Activated CD4-positive, alpha-beta T cell treated with anti-CD3 and anti-CD28 coated beads, Interleukin-2, amount 10 ng/mL, durations not matched to agents 24 days and 14 days (primary cell): Measurements from ENCODE around the gene SUSD4. TPM values are rescaled to one million over a fixed set of nuclear protein-coding genes. Genes with fewer than 3 reads are reported as not detected.
"Not testable (repeated sequence)": the region's sequence is repeated elsewhere in the genome, so short reads cannot be mapped to it uniquely, and the experiment has no call there.

Experiments used
- DNase-seq: peaks from one replicate; pipeline ENCODE4 v3.0.0; 2022
- H3K27ac Mint-ChIP-seq: one replicate; pipeline ENCODE4 v1.8.0; 2022; ENCODE audit warnings: mild to moderate bottlenecking, mixed read lengths
- H3K27me3 Mint-ChIP-seq: one replicate; pipeline ENCODE4 v1.8.0; 2022; ENCODE audit warnings: mixed read lengths
- H3K36me3 Mint-ChIP-seq: one replicate; pipeline ENCODE4 v1.8.0; 2022; ENCODE audit warnings: low read depth, mild to moderate bottlenecking, mixed read lengths
- H3K4me1 Mint-ChIP-seq: one replicate; pipeline ENCODE4 v1.8.0; 2021; ENCODE audit warnings: mixed read lengths
- H3K4me3 Mint-ChIP-seq: one replicate; pipeline ENCODE4 v1.8.0; 2022; ENCODE audit warnings: mild to moderate bottlenecking, moderate library complexity, mixed read lengths
- H3K9me3 Mint-ChIP-seq: one replicate; pipeline ENCODE4 v1.8.0; 2021; ENCODE audit warnings: mixed read lengths
- intact Hi-C: fragments of 100-400 bp; cut with micrococcal nuclease; formaldehyde crosslinking; loops from one replicate; pipeline ENCODE4 v1.15.1; 2023
- total RNA-seq: library from RNA; stranded (reverse); gene quantifications from 2 replicates; pipeline ENCODE4 v1.2.3, GENCODE V29; 2022

SUSD4 gene
- total RNA-seq, 1 donor from 2014 or later, result not detected

DNA sequence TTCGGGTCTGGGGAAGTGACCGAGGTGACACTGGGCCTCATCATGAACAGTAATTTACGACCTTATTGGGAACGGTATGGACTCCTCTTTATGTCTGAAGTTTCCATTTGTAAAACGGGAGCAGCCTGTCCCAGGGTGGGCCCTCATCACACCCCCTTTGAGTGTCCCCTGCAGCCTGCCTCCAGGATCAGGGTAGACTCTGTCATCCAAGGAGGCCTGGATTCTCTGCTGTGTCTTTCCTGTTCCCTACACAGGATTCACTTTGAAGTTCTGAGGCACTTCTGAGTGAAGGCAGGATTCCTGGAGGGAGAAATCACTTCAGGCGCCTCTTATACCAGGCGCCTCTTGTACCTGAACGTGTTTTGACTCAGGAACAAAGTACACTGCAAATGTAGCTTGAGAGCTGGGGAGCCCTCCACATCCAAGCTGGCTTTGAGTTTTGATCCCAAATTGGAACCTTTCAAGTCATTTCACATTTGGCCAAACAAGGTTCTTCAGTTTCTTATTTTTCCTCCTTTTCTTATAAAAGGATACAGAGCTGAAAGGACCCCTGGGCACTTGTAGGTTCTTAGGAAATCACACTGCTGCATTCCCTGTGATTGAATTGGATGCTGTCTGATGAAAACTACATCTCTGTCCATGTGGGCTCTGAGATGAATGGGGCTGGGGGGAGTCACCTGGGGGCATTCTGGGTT, 106.0 kb downstream of the SUSD4 start:
- Mint-ChIP-seq H3K36me3 (no peaks in the 10 kb centered on the region), H3K27ac (no peak overlapping the region), H3K9me3 (no peaks in the 10 kb centered on the region), H3K4me3 (no peak overlapping the region), H3K4me1 (no peaks in the 10 kb centered on the region), H3K27me3 (peaks cover 8% of the 10 kb centered on the region)
- intact Hi-C loops, result no loop called here
- DNase-seq, result no peak

DNA sequence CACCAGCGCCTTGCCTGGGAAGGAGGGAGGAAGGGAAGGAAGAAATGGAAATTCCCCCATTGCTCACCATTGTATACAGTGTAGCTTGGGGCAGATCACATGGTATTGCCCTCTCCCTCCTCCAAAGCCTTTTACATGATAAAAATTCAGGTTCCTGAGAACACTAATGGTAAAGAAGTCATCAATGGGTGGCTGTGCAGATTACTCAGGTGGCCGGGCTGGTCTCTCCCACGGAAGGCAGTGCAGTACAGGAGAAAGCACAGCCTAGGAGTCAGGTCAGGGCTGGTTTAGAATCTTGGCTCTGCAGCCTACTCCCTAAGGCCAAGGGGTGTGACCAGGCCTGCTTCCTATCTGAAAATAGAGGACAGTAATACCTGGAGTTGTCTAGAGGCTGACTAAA, 107.9 kb downstream of the SUSD4 start:
- DNase-seq, result no peak
- Mint-ChIP-seq H3K4me1 (no peaks in the 10 kb centered on the region), H3K9me3 (no peaks in the 10 kb centered on the region), H3K36me3 (no peaks in the 10 kb centered on the region), H3K4me3 (no peak overlapping the region), H3K27ac (no peak overlapping the region), H3K27me3 (peaks cover 8% of the 10 kb centered on the region)
- intact Hi-C loops, result no loop called here

DNA sequence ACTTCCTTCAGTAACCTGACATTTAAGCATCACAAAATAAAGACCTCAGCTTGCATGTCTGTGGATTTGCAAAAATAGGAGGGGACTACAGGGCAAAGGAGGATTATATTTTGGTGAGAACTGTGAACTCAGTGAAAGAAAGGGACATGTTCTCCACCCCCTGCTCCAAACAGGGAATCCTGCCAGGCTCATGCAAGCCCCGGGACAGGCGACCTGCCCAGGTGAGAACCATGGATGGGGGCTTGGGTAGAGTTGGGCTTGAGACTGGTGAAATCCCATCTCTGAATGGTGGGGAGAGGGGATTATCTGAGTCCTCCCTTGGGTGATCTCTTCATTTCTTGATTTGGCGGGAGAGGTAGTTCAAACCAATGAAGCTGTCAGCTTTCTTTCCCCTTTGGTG, 110.1 kb downstream of the SUSD4 start:
- Mint-ChIP-seq H3K27me3 (peaks cover 8% of the 10 kb centered on the region), H3K4me3 (no peak overlapping the region), H3K27ac (no peak overlapping the region), H3K4me1 (no peaks in the 10 kb centered on the region), H3K9me3 (no peaks in the 10 kb centered on the region), H3K36me3 (no peaks in the 10 kb centered on the region)
- intact Hi-C loops, result no loop called here
- DNase-seq, result no peak

DNA sequence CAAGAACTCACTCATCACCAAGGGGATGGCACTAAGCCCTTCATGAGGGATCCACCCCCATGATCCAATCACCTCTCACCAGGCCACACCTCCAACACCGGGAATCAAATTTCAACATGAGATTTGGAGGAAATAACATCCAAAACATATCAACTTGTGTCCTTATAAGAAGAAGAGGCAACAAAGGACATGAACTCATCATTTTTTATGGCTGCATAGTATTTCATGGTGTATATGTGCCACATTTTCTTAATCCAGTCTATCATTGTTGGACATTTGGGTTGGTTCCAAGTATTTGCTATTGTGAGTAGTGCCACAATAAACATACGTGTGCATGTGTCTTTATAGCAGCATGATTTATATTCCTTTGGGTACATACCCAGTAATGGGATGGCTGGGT, 112.6 kb downstream of the SUSD4 start:
- intact Hi-C loops, H3K36me3 Mint-ChIP-seq, H3K4me3 Mint-ChIP-seq, H3K27ac Mint-ChIP-seq, H3K27me3 Mint-ChIP-seq, H3K4me1 Mint-ChIP-seq, DNase-seq, H3K9me3 Mint-ChIP-seq: not testable (repeated sequence)

DNA sequence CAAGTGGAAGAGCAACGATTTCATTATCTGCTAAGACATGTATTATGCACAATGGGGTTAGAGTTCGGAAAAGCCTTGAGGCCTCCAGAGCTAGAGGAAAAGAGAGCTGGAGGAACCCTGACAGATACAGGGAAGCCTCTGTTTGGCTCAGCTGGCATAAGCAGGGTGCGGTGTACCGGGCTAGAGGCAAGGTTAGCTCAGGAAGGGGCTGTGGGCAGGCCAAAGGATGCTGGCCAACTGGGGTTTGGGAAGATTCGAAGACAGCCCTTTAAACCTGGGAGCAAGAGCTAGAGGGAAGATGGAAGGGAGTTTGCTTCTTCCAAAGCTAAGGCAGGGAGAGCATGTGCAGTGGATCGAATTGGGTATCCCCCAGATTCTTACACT, 113.4 kb downstream of the SUSD4 start:
- Mint-ChIP-seq H3K4me1 (peaks cover 3% of the 10 kb centered on the region), H3K36me3 (no peaks in the 10 kb centered on the region), H3K27me3 (peaks cover 8% of the 10 kb centered on the region), H3K27ac (no peak overlapping the region), H3K4me3 (no peak overlapping the region), H3K9me3 (no peaks in the 10 kb centered on the region)
- intact Hi-C loops, result no loop called here
- no peak for DNase-seq

DNA sequence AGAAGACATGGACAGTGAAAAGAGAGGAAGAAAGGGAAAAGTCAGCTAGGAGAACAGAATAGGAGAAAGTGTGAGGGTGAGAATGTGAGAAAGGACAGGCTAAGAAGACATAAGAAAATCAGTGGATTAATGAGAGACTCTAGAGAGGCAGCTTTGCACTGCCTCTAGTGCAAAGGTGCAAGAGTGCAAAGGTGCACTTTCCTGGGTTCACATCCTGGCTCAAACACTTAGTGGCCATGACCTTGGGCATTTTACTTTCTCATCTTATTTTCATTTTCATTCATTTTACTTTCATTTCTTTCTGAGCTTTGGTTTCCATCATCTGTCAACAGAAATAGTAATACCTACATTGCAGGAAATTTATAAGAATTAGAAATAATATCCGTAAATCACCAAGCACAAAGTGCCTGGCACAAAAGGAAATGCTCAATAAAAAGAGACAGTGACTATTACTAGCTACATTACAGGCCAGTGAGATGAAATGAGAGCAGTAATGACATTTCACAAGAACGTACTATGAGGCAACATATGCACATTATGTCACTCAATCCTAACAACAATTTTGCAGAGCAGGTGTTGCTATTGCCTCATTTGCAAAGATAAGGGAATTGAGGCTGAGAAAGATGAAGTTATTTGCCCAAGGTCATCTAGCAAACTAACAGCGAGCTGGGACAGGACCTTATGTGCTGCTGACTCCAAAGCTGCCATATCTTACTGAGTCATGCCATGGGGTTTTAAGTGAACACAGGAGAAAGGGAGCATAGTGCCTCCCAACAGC, 113.9 kb downstream of the SUSD4 start:
- no peak overlapping the region for H3K4me3 Mint-ChIP-seq
- intact Hi-C loops, result no loop called here
- no peak overlapping the region for H3K27ac Mint-ChIP-seq

DNA sequence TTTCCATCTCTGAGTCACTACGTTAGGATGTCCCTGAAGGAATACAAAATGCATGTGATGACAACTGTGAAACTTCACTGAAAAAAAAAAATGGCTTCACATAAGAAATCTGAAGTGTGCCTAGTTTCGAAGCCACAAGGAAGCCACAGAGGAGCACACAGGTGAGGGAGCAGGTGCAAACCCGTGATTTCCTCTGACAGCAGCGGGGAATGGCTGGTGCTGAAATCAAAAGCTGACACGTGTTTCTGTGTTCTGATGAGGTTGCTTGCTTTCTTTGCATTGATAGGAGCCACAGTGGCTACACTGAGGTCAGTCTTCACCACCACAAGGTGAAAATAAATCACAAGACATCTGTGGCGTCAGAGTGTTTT, 115.2 kb downstream of the SUSD4 start:
- Mint-ChIP-seq H3K27ac (no peak overlapping the region), H3K4me3 (no peak overlapping the region), H3K36me3 (no peaks in the 10 kb centered on the region), H3K9me3 (no peaks in the 10 kb centered on the region), H3K27me3 (peaks cover 3% of the 10 kb centered on the region), H3K4me1 (peaks cover 5% of the 10 kb centered on the region)
- peak; percentile 62 for DNase-seq
- intact Hi-C loops, result no loop called here

More for the DNA sequence above, 113.9 kb downstream of the SUSD4 start:
- Mint-ChIP-seq H3K27me3 (peaks cover 8% of the 10 kb centered on the region), H3K4me1 (peaks cover 3% of the 10 kb centered on the region), H3K36me3 (no peaks in the 10 kb centered on the region), H3K9me3 (no peaks in the 10 kb centered on the region)
- no peak for DNase-seq

DNA sequence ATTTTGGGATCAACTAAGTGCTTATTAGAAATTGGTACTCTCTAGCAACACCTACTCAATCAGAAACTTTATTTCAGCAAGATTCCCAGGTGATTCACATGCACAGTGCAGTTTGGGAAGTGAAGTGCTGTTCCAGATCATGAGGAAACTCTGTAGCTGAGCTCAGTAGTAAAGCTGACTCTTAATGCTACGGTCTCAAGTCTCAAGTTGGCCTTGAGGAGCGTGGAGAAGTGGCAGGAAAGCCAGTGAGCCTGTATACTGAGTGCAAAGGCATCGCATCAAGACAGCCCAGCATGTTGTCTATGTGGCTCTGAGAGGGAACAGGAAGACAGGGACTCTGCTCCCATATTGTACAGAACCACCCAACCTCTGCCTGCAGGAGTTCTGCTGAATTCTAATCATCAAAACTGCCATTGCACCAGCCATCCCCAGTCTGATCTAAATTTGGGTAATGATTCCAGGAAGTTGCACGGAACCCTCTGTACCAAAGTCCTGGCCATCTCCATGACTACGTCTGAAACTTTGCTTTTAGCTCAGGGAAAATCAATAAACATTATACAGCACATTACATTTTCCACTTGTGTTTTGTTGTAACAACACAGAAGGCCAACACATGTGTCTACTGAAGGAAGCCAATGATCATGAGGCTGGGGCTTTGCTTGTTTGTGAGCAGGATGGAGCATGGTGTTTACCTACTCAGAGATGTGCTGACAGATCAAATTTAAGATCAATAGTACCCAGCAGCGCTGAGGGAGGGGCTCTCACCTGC, 115.8 kb downstream of the SUSD4 start:
- H3K4me1 Mint-ChIP-seq, result peaks cover 5% of the 10 kb centered on the region
- no peaks in the 10 kb centered on the region for H3K36me3 Mint-ChIP-seq
- no peak overlapping the region for H3K4me3 Mint-ChIP-seq
- peaks cover 1% of the 10 kb centered on the region for H3K27me3 Mint-ChIP-seq
- no peak overlapping the region for H3K27ac Mint-ChIP-seq
- DNase-seq, result no peak
- no peaks in the 10 kb centered on the region for H3K9me3 Mint-ChIP-seq
- intact Hi-C loops, result no loop called here

DNA sequence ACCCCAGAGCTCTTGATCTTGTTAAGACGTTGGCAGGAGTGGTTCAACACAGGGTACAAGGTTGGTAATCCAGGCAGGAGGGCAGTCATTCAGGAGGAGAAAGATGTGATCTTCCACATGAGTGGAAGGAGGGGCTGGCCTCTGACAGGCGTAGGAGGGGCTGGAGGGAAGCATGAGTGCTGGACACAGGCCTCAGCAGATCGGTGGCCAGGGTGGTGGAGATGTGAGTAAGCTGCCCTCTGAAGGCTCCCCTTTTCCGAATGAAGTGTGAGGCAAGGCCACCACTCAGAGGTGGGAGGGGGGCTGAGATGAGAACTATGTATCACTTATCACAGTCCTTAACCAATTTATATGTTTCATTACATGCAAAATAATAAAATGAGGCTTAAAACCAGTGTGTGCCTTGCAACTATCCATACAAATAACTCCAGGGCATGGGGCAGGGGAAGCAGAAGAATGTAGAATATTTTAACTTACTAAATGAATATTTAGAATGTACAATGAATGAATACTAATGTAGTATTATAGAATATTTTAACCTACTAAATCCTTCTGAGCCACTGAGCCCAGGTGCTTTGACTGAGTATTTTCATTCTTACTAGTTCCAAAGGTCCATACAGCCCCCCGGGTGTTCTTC, 117.4 kb downstream of the SUSD4 start:
- H3K4me1 Mint-ChIP-seq, result peaks cover 5% of the 10 kb centered on the region
- H3K9me3 Mint-ChIP-seq, result no peaks in the 10 kb centered on the region
- H3K27me3 Mint-ChIP-seq, result no peaks in the 10 kb centered on the region
- H3K4me3 Mint-ChIP-seq, result no peak overlapping the region
- intact Hi-C loops, result no loop called here
- no peaks in the 10 kb centered on the region for H3K36me3 Mint-ChIP-seq
- DNase-seq, result no peak
- no peak overlapping the region for H3K27ac Mint-ChIP-seq

DNA sequence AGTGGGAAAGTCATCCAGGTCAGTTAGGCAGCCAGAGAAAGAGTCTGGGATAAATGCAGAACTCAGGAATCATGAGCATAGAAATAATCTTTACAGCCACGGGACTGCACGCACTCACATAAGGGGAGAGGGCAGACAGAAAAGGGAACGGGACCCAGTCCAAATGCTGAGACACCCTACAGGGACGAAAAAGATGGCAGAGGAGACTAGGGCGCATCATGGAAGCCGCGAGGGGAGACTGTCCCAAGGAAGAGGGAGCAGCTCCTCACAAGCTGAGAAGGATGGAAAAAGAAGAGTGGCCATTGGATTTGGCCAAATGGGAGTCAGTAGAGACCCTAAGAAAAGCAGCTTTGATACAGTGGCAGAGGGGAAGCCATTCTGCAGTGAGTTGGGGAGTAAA, 118.0 kb downstream of the SUSD4 start:
- H3K9me3 Mint-ChIP-seq, result no peaks in the 10 kb centered on the region
- no peak for DNase-seq
- no peaks in the 10 kb centered on the region for H3K27me3 Mint-ChIP-seq
- peaks cover 5% of the 10 kb centered on the region for H3K4me1 Mint-ChIP-seq
- no peak overlapping the region for H3K27ac Mint-ChIP-seq
- intact Hi-C loops, result loop anchor here (2.0 kb wide), 1 partner anchor 113 kb away; no protein-coding TSS in a partner anchor
- H3K4me3 Mint-ChIP-seq, result no peak overlapping the region
- no peaks in the 10 kb centered on the region for H3K36me3 Mint-ChIP-seq

DNA sequence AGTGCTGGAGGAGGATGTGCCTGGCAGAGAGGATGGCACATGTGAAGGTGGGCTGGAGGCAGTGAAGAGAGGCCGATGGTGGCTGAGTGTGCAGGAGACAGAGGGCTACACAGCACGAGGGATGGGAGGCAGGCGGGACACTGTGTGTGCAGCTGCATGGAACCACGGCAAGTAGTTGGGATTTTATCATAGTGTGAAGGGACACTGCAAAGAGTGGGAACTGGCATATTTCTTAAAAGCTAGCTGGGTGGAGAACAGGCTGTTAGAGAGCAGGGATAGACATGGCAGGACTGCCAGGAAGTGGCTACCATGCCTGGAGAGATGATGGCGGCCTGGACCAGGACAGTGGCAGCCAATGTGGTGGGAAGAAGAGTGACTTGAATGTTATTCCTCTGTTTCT, 118.6 kb downstream of the SUSD4 start:
- intact Hi-C loops, result loop anchor here (2.0 kb wide), 1 partner anchor 113 kb away; no protein-coding TSS in a partner anchor

DNA sequence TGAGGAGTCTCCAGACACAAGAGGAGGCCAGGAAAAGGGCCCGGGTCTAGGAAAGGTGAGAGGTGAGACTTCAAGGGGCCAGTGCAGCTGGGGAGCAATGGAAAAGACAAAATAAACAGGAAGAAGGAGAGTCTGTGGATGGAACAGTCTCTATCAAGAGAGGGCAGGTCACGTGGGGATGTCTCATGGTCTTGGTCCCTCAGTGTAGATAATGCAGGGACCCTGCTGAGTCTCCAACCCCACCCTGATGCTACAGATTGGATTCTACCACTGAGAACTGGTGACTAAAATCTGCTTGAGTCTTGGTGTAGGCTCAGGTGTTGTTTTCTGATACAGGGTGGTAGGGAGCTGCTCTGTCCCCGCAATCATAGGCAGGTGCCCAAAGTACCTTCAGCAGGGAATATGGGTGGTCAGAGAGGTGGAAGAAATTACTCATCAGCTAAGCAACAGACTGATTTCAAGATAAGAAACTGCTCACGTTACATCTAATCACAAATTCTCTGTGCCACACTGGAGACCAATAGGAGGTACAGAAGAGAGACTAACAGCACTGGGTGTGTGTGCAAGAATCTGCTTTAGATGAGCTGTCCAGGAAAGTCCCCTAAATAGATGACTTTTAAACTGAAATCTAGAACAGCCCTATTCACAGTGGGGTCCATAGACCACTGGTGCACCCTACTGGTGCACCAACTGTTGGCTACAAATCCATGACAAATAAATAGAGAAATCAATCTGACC, 119.4 kb downstream of the SUSD4 start:
- H3K27me3 Mint-ChIP-seq, result peaks cover 2% of the 10 kb centered on the region
- H3K27ac Mint-ChIP-seq, result no peak overlapping the region
- H3K36me3 Mint-ChIP-seq, result no peaks in the 10 kb centered on the region
- H3K4me3 Mint-ChIP-seq, result no peak overlapping the region
- no peaks in the 10 kb centered on the region for H3K9me3 Mint-ChIP-seq
- intact Hi-C loops, result loop anchor here (2.0 kb wide), 1 partner anchor 112 kb away; no protein-coding TSS in a partner anchor
- peaks cover 6% of the 10 kb centered on the region for H3K4me1 Mint-ChIP-seq
- DNase-seq, result no peak

More for the DNA sequence above, 118.6 kb downstream of the SUSD4 start:
- H3K27me3 Mint-ChIP-seq, result no peaks in the 10 kb centered on the region
- H3K27ac Mint-ChIP-seq, result no peak overlapping the region
- H3K36me3 Mint-ChIP-seq, result no peaks in the 10 kb centered on the region
- no peak overlapping the region for H3K4me3 Mint-ChIP-seq
- DNase-seq, result no peak
- peaks cover 5% of the 10 kb centered on the region for H3K4me1 Mint-ChIP-seq
- no peaks in the 10 kb centered on the region for H3K9me3 Mint-ChIP-seq

DNA sequence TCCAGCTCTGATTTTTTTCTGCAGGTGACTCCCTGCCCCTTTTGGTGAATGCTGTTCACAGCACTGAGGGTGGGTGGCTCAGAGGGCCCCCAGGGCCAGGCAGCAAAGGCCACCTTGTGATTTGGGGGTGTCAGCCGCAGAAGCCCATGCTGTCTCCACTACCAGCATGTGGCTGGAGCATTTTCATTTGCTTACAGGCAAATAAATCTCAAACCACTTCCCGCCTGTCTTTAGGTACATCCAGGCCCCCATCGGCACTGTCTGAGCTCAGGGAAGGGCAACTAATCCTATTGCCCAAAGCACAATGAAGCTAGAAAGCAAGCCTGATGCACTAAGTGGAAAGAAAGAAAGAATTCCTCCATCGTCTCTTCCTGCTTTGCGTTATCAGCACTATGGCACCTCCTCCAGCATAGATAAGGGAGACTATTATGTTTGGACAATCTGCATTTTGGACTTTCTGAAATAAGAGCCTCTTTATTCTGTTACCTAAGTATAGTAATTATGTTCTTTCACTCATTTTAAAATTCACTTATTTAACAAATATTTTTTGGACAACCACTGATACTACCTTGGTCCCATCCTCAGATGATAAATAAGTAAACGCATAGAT, 120.4 kb downstream of the SUSD4 start:
- peaks cover 6% of the 10 kb centered on the region for H3K4me1 Mint-ChIP-seq
- intact Hi-C loops, result loop anchor here (2.0 kb wide), 1 partner anchor 111 kb away; no protein-coding TSS in a partner anchor
- H3K27ac Mint-ChIP-seq, result no peak overlapping the region
- peaks cover 4% of the 10 kb centered on the region for H3K27me3 Mint-ChIP-seq
- no peaks in the 10 kb centered on the region for H3K36me3 Mint-ChIP-seq
- DNase-seq, result no peak
- H3K4me3 Mint-ChIP-seq, result no peak overlapping the region
- H3K9me3 Mint-ChIP-seq, result no peaks in the 10 kb centered on the region
